Smooth muscle cell (in vitro differentiated cells): Measurements from ENCODE around the gene TLCD4. TPM values are rescaled to one million over a fixed set of nuclear protein-coding genes. Genes with fewer than 3 reads are reported as not detected.
A peak's percentile ranks its signal among the peaks of the same experiment; 100 is the strongest.

ENCODE experiments used
- DNase-seq: peaks from one replicate; lab custom pipeline; 2025; ENCODE audit not compliant: unreplicated experiment; lab: John Stamatoyannopoulos, UW
- H2AFZ ChIP-seq: fragments of 200-600 bp; sonication (generic); 2 replicates; pipeline ENCODE4 v1.6.0; 2016; ENCODE audit warnings: antibody characterized with exemption, low read depth, mild to moderate bottlenecking
- H3F3A ChIP-seq: fragments of 200-600 bp; sonication (generic); 2 replicates; pipeline ENCODE4 v1.6.0; 2017; ENCODE audit warnings: antibody characterized with exemption, low read depth
- H3K27ac ChIP-seq: fragments of 200-600 bp; sonication (generic); 2 replicates; pipeline ENCODE4 v1.5.1; 2016; ENCODE audit warnings: low read depth, mild to moderate bottlenecking
- H3K27me3 ChIP-seq: fragments of 200-600 bp; sonication (generic); 2 replicates; pipeline ENCODE4 v1.6.1; 2016; ENCODE audit warnings: low read depth, mild to moderate bottlenecking
- H3K36me3 ChIP-seq: fragments of 200-600 bp; sonication (generic); 2 replicates; pipeline ENCODE4 v1.5.1; 2016; ENCODE audit warnings: low read depth
- H3K4me1 ChIP-seq: fragments of 200-600 bp; sonication (generic); 2 replicates; pipeline ENCODE4 v1.5.1; 2016; ENCODE audit warnings: low read depth
- H3K4me2 ChIP-seq: fragments of 200-600 bp; sonication (generic); 2 replicates; pipeline ENCODE4 v1.6.0; 2016; ENCODE audit warnings: mild to moderate bottlenecking
- H3K4me3 ChIP-seq: fragments of 200-600 bp; sonication (generic); 2 replicates; pipeline ENCODE4 v1.5.1; 2016; ENCODE audit warnings: mild to moderate bottlenecking
- H3K79me2 ChIP-seq: fragments of 200-600 bp; sonication (generic); 2 replicates; pipeline ENCODE4 v1.6.0; 2016; ENCODE audit warnings: low read depth, mild to moderate bottlenecking
- H3K9ac ChIP-seq: fragments of 200-600 bp; sonication (generic); 2 replicates; pipeline ENCODE4 v1.6.0; 2016; ENCODE audit warnings: low read depth
- H3K9me3 ChIP-seq: fragments of 200-600 bp; sonication (generic); replicated peaks from 2 replicates; pipeline ENCODE4 v1.5.1; 2016; ENCODE audit warnings: low read depth
- H4K20me1 ChIP-seq: fragments of 200-600 bp; sonication (generic); 2 replicates; pipeline ENCODE4 v1.6.0; 2016; ENCODE audit warnings: low read depth
- CTCF ChIP-seq: fragments of 200-600 bp; sonication (generic); IDR thresholded peaks from 2 replicates; pipeline ENCODE4 v1.5.1; 2017; ENCODE audit warnings: borderline replicate concordance, mild to moderate bottlenecking, antibody characterized with exemption; ENCODE audit not compliant: insufficient read depth, poor library complexity, severe bottlenecking
- WGBS: methylation state at CpG from one replicate; pipeline ENCODE4 v1.1.7; 2016; ENCODE audit warnings: low lambda C conversion rate; 5-methylcytosine and 5-hydroxymethylcytosine counted together
- polyA plus RNA-seq: library from polyadenylated mRNA; unstranded; fragments of >200 nt; fragmentation: Nextera tagmentation; extraction: Ambion mirVana; gene quantifications from 2 replicates; pipeline ENCODE4 v1.2.1, GENCODE V29; 2016
- total RNA-seq: library from RNA; depleted of rRNA; stranded (reverse); fragments of >200 nt; gene quantifications from 2 replicates; pipeline ENCODE4 v1.2.3, GENCODE V29; 2014

The TLCD4 gene
- total and polyA plus RNA-seq, 2 experiments from 2014 or later = 0.62 to 2.9 TPM

GRCh38 chr1:95113684-95114083, 3.5 kb upstream of the TLCD4 start:
- Histone ChIP-seq H3K4me1 (no peaks in the 10 kb centered on the region), H3K27me3 (peaks cover 10% of the 10 kb centered on the region), H4K20me1 (no peaks in the 10 kb centered on the region), H3K4me2 (no peak overlapping the region), H3F3A (no peaks in the 10 kb centered on the region), H3K27ac (no peak overlapping the region), H2AFZ (no peak overlapping the region), H3K9ac (no peak overlapping the region), H3K4me3 (no peak overlapping the region), H3K36me3 (no peaks in the 10 kb centered on the region), H3K79me2 (no peaks in the 10 kb centered on the region), H3K9me3 (no peaks in the 10 kb centered on the region)
- 97% methylated on average over 1 of the region's 1 CpG for WGBS
- TF ChIP-seq CTCF = no peak
- DNase-seq = no peak

- 80% methylated on average over 3 of the region's 3 CpGs for WGBS
- H3F3A ChIP-seq = no peaks in the 10 kb centered on the region
- H3K4me3 ChIP-seq = no peak overlapping the region
- DNase-seq = no peak
- no peak overlapping the region for H3K27ac ChIP-seq
- H3K4me1 ChIP-seq = no peaks in the 10 kb centered on the region
- H3K9ac ChIP-seq = no peak overlapping the region
- H3K9me3 ChIP-seq = no peaks in the 10 kb centered on the region
- no peak for TF ChIP-seq CTCF
- H3K27me3 ChIP-seq = peaks cover 24% of the 10 kb centered on the region
- H4K20me1 ChIP-seq = no peaks in the 10 kb centered on the region
- no peaks in the 10 kb centered on the region for H3K79me2 ChIP-seq
- no peak overlapping the region for H3K4me2 ChIP-seq
- H3K36me3 ChIP-seq = no peaks in the 10 kb centered on the region
- H2AFZ ChIP-seq = no peak overlapping the region
Measured at GRCh38 chr1:95115708-95116137, 1.4 kb upstream of the TLCD4 start.

- Histone ChIP-seq H3K4me3 (peak overlapping the region; percentile 66), H3K79me2 (no peaks in the 10 kb centered on the region), H3K4me2 (peak overlapping the region; percentile 88), H3K9me3 (no peaks in the 10 kb centered on the region), H3K27me3 (peaks cover 24% of the 10 kb centered on the region), H3K36me3 (no peaks in the 10 kb centered on the region), H3K4me1 (no peaks in the 10 kb centered on the region), H3F3A (no peaks in the 10 kb centered on the region), H2AFZ (peak overlapping the region; percentile 78), H4K20me1 (no peaks in the 10 kb centered on the region), H3K9ac (no peak overlapping the region), H3K27ac (no peak overlapping the region)
- peak; percentile 35 for TF ChIP-seq CTCF
- WGBS = 2% methylated on average over 17 of the region's 17 CpGs
- no peak for DNase-seq
Measured at GRCh38 chr1:95116580-95117206, 462 bp upstream of the TLCD4 start.

GRCh38 chr1:95118067-95118499, 928 bp downstream of the TLCD4 start:
- no peaks in the 10 kb centered on the region for H3K9me3 ChIP-seq
- no peaks in the 10 kb centered on the region for H3K79me2 ChIP-seq
- peak overlapping the region; percentile 73 for H2AFZ ChIP-seq
- no peaks in the 10 kb centered on the region for H4K20me1 ChIP-seq
- no peak for DNase-seq
- 35% methylated on average over 10 of the region's 10 CpGs for WGBS
- no peaks in the 10 kb centered on the region for H3K36me3 ChIP-seq
- H3F3A ChIP-seq = no peaks in the 10 kb centered on the region
- no peak overlapping the region for H3K27ac ChIP-seq
- TF ChIP-seq CTCF = no peak
- H3K4me3 ChIP-seq = peak overlapping the region; percentile 66
- H3K27me3 ChIP-seq = peaks cover 24% of the 10 kb centered on the region
- peak overlapping the region; percentile 88 for H3K4me2 ChIP-seq
- H3K4me1 ChIP-seq = no peaks in the 10 kb centered on the region
- H3K9ac ChIP-seq = no peak overlapping the region
